Thyroid gland (tissue), 4 donors: ENCODE results near the gene SFT2D2.

ENCODE experiments used
- POLR2A ChIP-seq, 2 donors: fragments of 450-650 bp; IDR thresholded peaks; one replicate each; pipeline ENCODE4 v1.6.1; 2017; ENCODE audit warnings: antibody characterized with exemption in 2 of 2, mild to moderate bottlenecking in 2 of 2, moderate library complexity in 1 of 2
- TF ChIP-seq, protein P1 (sequence below), 6 experiments: fragments of 200-600 bp in 3 of 6; fragments of 450-650 bp in 3 of 6; sonication (generic) in 3 of 6; IDR thresholded peaks; one replicate each; pipeline ENCODE4 v1.5.1; 2016 to 2019; ENCODE audit warnings: antibody characterized with exemption in 6 of 6, mild to moderate bottlenecking in 2 of 6, inconsistent platforms in 1 of 6, moderate library complexity in 1 of 6

GRCh38 chr1:168293356-168293755 is 67.6 kb downstream of the SFT2D2 start:
- TF ChIP-seq, protein P1, sequence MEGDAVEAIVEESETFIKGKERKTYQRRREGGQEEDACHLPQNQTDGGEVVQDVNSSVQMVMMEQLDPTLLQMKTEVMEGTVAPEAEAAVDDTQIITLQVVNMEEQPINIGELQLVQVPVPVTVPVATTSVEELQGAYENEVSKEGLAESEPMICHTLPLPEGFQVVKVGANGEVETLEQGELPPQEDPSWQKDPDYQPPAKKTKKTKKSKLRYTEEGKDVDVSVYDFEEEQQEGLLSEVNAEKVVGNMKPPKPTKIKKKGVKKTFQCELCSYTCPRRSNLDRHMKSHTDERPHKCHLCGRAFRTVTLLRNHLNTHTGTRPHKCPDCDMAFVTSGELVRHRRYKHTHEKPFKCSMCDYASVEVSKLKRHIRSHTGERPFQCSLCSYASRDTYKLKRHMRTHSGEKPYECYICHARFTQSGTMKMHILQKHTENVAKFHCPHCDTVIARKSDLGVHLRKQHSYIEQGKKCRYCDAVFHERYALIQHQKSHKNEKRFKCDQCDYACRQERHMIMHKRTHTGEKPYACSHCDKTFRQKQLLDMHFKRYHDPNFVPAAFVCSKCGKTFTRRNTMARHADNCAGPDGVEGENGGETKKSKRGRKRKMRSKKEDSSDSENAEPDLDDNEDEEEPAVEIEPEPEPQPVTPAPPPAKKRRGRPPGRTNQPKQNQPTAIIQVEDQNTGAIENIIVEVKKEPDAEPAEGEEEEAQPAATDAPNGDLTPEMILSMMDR (IDR thresholded peaks at IDR 0.05): no peak
- no peak for TF ChIP-seq POLR2A (IDR thresholded peaks at IDR 0.05)
